Activated CD8-positive, alpha-beta memory T cell treated with anti-CD3 and anti-CD28 coated beads, Interleukin-2, amount 10 ng/mL, durations not matched to agents 7 days and 5 days (primary cell): ENCODE data around the gene TCP11L1. TPM values are rescaled to one million over a fixed set of nuclear protein-coding genes. Genes with fewer than 3 reads are reported as not detected.

Experiments
- ATAC-seq: fragments of 150-1000 bp; cut with Tn5 transposase; one replicate; pipeline ENCODE4 v1.10.0; 2021; ENCODE audit warnings: moderate library complexity
- CTCF ChIA-PET: fragments of 350-600 bp; sonication (Branson Sonifier 250); formaldehyde crosslinking; loops from one replicate; lab custom pipeline; 2021; ENCODE audit warnings: antibody characterized with exemption; lab: Charles Lee
- DNase-seq: peaks from one replicate; pipeline ENCODE4 v3.0.0-alpha.2; 2020
- H3K27ac Mint-ChIP-seq: one replicate; pipeline ENCODE4 v1.8.0; 2021; ENCODE audit warnings: mild to moderate bottlenecking, mixed read lengths
- H3K27me3 Mint-ChIP-seq: one replicate; pipeline ENCODE4 v1.8.0; 2021; ENCODE audit warnings: mixed read lengths
- H3K36me3 Mint-ChIP-seq: one replicate; pipeline ENCODE4 v1.8.0; 2021; ENCODE audit warnings: mild to moderate bottlenecking, mixed read lengths
- H3K4me1 Mint-ChIP-seq: one replicate; pipeline ENCODE4 v1.8.0; 2021; ENCODE audit warnings: mixed read lengths
- H3K4me3 Mint-ChIP-seq: one replicate; pipeline ENCODE4 v1.8.0; 2021; ENCODE audit warnings: mild to moderate bottlenecking, moderate library complexity, mixed read lengths
- H3K9me3 Mint-ChIP-seq: one replicate; pipeline ENCODE4 v1.8.0; 2022; ENCODE audit warnings: low read depth, mixed read lengths
- total RNA-seq, 2 experiments: library from RNA; stranded (reverse); gene quantifications; one replicate each; pipeline ENCODE4 v1.2.3, GENCODE V29; 2021

Gene TCP11L1, protein sequence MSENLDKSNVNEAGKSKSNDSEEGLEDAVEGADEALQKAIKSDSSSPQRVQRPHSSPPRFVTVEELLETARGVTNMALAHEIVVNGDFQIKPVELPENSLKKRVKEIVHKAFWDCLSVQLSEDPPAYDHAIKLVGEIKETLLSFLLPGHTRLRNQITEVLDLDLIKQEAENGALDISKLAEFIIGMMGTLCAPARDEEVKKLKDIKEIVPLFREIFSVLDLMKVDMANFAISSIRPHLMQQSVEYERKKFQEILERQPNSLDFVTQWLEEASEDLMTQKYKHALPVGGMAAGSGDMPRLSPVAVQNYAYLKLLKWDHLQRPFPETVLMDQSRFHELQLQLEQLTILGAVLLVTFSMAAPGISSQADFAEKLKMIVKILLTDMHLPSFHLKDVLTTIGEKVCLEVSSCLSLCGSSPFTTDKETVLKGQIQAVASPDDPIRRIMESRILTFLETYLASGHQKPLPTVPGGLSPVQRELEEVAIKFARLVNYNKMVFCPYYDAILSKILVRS
- total RNA-seq, result 10 to 100 TPM; 19.1 to 20.9 TPM

DNA sequence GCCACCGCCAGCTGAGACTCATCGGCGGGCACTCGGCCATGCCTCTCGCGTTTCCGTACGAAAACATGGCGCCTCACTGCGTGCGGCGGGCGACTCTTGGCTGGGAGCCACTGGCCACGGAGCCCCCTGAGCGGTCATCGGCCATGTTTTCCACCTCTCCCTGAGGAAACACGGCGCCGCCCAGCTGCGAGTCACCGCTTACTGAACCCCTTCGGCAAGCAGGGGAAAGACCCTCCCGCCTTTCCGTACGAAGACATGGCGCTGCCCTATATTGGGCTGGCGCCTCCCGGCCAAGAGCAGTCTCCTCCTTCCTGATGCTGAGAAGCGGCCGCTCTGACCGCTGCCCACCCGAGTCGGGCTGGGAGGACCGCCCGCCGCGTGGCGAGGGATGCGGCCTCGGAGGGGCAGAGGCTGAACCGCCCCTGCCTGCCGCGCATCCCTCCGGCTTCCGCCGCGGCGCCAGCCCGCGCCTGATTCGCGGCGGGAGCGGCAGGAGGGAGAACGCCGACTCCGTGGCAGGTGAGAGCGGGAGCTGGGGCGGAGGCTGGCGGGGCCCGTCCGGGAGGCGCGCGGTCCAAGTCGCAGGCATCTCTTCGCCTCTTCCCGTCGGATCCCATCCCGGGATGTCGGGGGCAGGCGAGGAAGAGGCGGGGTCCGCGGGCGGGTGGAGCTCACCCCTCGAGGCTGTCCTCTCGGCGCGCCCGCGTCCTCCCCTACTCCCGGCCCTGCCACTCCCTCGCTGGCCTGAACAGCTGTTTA is at the start of gene TCP11L1:
TSS of gene TCP11L1 (plus strand) at position 299 of the 759 bp plus-strand sequence. CDS start 4,202 bp downstream, outside the sequence.
- H3K4me3 Mint-ChIP-seq, result peak within 1 kb of the TSS; percentile 90
- H3K9me3 Mint-ChIP-seq, result no peaks in the 10 kb centered on the region
- CTCF ChIA-PET, result interaction anchor here (0.9 to 2.9 kb wide), 10 partner anchors 8 to 146 kb away, joined by 3 to 15 read pairs (median 6); partner anchors contain the start of genes CSTF3 and DEPDC7
- ATAC-seq (peak; percentile 85), DNase-seq (peak; percentile 88)
- peaks cover 13% of the 10 kb centered on the region for H3K27me3 Mint-ChIP-seq
- H3K4me1 Mint-ChIP-seq, result peaks cover 30% of the 10 kb centered on the region
- H3K36me3 Mint-ChIP-seq, result peaks cover 12% of the 10 kb centered on the region
- H3K27ac Mint-ChIP-seq, result peak within 1 kb of the TSS; percentile 93

DNA sequence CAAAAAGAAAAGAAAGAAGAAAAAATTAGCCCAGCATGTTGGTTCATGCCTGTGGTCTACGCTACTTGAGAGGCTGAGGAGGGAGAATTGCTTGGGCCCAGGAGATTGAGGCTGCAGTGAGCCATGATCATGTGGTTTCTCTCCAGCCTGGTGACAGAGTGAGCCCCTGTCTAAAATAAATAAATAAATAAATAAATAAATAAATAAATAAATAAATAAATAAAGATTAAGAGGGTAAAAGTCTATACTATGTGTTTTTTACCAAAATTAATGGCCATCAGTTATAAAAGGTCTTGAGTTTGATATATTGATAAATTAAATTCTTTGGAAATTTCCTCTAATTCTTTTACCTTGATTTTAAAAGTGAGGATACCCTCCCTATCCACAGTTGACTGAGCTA is 48.9 kb upstream of the TCP11L1 start:
- peaks cover 19% of the 10 kb centered on the region for H3K27me3 Mint-ChIP-seq

DNA sequence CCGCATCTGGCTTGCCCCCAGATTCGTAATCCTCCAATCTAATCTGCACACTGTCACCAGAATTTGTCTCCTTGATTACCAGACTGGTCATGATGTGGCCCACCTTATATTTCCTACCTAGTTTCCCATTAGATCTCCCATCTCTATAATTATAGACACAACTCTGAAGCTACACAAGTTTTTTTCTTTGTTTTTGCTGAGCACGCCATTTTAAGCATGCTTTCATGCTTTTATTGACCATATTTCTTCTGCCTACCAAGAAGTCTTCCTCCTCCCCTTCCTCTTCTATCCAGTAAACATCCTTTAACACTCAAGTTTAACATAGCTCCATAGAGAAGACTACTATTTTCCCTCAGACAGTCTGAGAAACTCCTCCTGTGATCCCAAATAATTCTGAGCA is 47.9 kb upstream of the TCP11L1 start:
- Mint-ChIP-seq H3K9me3 (peaks cover 3% of the 10 kb centered on the region), H3K27me3 (peaks cover 28% of the 10 kb centered on the region), H3K4me1 (no peaks in the 10 kb centered on the region), H3K36me3 (no peaks in the 10 kb centered on the region), H3K27ac (no peak overlapping the region), H3K4me3 (no peak overlapping the region)
- CTCF ChIA-PET, result no interaction called here
- no peak for DNase-seq
- ATAC-seq, result no peak

More for the DNA sequence above, 48.9 kb upstream of the TCP11L1 start:
- Mint-ChIP-seq H3K4me1 (no peaks in the 10 kb centered on the region), H3K9me3 (peaks cover 3% of the 10 kb centered on the region), H3K27ac (no peak overlapping the region), H3K36me3 (no peaks in the 10 kb centered on the region), H3K4me3 (no peak overlapping the region)
- CTCF ChIA-PET, result no interaction called here
- no peak for DNase-seq
- ATAC-seq, result no peak

DNA sequence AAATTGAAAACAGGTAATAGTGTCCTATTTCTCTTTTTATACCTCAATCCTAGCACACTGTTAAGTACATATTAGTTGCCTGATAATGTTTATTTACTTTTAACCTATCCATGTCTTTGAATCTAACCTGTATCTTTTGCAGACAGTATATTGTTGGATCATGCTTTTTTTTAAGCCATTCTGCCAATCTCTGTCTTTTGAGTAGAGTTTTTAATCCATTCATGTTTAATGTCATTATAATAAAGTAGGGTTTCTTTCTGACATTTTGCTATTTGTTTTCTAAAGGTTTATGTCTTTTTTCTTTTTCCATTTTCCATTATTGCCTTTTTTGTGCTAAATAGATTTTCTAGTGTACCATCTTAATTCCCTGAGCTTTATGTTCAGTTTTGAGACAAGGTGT is 47.5 kb upstream of the TCP11L1 start:
- H3K27me3 Mint-ChIP-seq, result peaks cover 32% of the 10 kb centered on the region
- H3K27ac Mint-ChIP-seq, result no peak overlapping the region
- H3K4me1 Mint-ChIP-seq, result no peaks in the 10 kb centered on the region
- H3K9me3 Mint-ChIP-seq, result peaks cover 3% of the 10 kb centered on the region
- no peak overlapping the region for H3K4me3 Mint-ChIP-seq
- ATAC-seq (no peak), DNase-seq (no peak)
- no peaks in the 10 kb centered on the region for H3K36me3 Mint-ChIP-seq
- CTCF ChIA-PET, result no interaction called here

DNA sequence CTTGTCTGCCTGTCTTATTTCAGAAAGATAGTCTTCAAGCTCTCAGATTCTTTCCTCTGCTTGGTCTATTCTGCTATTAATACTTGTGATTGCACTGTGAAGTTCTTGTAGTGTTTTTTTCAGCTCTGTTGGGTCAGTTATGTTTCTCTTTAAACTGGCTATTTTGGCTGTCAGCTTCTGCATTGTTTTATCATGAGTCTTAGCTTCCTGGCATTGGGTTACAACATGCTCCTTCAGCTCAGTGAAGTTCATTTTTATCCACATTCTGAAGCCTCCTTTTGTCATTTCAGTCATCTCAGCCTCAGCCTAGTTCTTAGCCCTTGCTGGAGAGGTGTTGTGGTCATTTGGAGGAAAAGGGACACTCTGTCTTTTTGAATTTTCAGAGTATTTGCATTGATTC is 39.2 kb upstream of the TCP11L1 start:
- Mint-ChIP-seq H3K27me3 (peaks cover 43% of the 10 kb centered on the region), H3K4me3 (no peak overlapping the region)

DNA sequence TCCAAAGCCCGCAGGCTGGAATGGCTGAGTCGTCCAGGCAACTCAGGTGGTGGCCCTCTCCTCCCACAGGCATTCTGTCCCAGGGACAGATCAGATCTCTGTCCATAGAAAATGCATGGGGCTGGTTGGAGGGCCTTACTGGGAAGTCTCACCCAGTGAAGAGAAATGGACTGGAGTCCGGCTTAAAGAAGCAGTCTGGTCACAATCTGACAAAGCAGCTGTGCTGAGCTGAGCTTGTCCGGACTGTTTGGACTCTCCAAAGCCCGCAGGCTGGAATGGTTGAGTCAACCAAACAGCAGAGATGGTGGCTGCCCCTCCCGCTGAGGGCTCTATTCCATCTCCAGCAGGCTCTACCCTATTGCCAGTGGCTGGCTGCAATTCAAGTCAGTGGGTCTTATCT is 38.1 kb upstream of the TCP11L1 start:
- DNase-seq (no peak), ATAC-seq (no peak)
- CTCF ChIA-PET, result no interaction called here
- peaks cover 32% of the 10 kb centered on the region for H3K27me3 Mint-ChIP-seq
- no peak overlapping the region for H3K27ac Mint-ChIP-seq
- no peak overlapping the region for H3K4me3 Mint-ChIP-seq
- H3K4me1 Mint-ChIP-seq, result peaks cover 13% of the 10 kb centered on the region
- H3K9me3 Mint-ChIP-seq, result peaks cover 7% of the 10 kb centered on the region
- H3K36me3 Mint-ChIP-seq, result peaks cover 2% of the 10 kb centered on the region

More for the DNA sequence above, 39.2 kb upstream of the TCP11L1 start:
- peaks cover 4% of the 10 kb centered on the region for H3K9me3 Mint-ChIP-seq
- peaks cover 6% of the 10 kb centered on the region for H3K4me1 Mint-ChIP-seq
- H3K27ac Mint-ChIP-seq, result no peak overlapping the region
- ATAC-seq (no peak), DNase-seq (no peak)
- CTCF ChIA-PET, result no interaction called here
- H3K36me3 Mint-ChIP-seq, result peaks cover 2% of the 10 kb centered on the region

DNA sequence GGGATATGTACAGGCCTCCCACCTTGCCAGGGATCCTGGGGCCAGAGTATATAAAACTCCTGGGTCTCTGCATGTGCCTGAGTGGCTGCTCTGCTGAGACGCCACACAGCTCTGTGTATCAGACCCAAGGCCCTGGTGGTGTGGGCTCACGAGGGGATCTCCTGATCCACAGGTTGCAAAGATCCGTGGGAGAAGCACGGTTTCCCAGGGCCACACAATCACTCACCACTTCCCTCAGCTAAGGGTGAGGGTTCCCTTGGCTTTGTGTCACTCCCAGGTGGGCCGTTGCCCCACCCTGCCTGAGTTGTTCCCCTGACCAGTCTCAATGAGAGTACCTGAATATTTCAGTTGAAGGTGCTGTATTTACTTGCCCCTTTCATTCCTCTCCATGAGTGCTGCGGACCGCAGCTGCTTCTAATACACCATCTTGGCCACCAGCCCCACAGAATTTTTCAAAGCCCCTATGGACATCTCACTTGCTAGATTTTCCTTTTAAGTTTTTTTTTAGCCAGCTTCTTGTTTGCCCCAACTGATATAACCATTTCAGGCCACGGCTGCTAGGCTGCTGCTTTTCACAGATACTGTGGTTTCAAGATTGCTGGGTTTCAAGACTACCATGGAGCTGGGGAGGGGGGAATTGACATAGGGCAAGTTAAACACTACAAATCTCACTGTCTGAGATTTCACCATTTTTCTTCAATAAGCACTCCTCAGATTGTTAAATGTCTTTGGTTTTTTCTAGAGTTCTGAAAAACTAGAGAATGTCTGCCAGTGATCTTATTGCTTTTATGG is 37.4 kb upstream of the TCP11L1 start:
- Mint-ChIP-seq H3K9me3 (peaks cover 7% of the 10 kb centered on the region), H3K4me3 (no peak overlapping the region), H3K4me1 (peaks cover 13% of the 10 kb centered on the region), H3K27ac (no peak overlapping the region), H3K27me3 (peaks cover 27% of the 10 kb centered on the region), H3K36me3 (peaks cover 2% of the 10 kb centered on the region)
- CTCF ChIA-PET, result no interaction called here
- no peak for ATAC-seq
- no peak for DNase-seq

DNA sequence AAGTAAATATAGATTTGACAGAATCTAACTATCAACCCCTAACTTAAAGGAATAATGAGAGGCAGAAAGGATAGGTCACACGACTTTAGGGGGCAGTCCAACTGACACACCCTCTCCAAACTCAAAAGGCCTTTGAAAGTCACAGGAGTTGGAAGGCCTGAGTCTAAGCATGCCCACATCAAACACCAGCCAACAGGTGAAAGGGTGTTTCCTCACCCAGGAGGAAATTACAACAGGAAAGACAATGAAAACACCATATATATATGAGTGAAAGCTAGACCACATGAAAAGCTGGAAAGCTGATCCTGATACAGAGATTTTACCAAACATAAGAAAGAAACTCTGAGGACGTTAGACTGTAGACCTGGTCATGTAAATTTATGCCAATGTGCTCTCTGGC is 34.2 kb upstream of the TCP11L1 start:
- peaks cover 2% of the 10 kb centered on the region for H3K9me3 Mint-ChIP-seq

DNA sequence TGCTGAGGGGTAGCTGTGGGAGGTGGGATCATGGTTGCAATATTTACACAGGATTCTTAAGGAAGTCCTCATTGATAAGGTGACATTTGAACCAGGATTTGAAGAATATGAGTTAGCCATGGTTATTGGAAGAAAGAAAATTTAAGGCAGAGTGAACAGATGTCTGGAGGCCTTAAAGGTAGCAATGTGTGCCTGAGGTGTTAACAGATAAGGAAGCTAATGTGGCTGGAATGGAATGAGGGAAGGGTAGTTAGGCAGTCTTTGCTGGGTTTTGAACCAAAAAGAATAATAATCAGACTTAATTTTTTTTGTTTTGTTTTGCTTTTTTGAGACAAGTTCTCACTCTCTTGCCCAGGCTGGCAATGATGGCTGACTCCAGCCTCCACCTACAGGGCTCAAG is 33.4 kb upstream of the TCP11L1 start:
- DNase-seq, result no peak
- CTCF ChIA-PET, result no interaction called here
- Mint-ChIP-seq H3K36me3 (no peaks in the 10 kb centered on the region), H3K4me1 (peaks cover 19% of the 10 kb centered on the region), H3K4me3 (no peak overlapping the region), H3K27ac (no peak overlapping the region), H3K9me3 (peaks cover 2% of the 10 kb centered on the region), H3K27me3 (peaks cover 21% of the 10 kb centered on the region)
- no peak for ATAC-seq

More for the DNA sequence above, 34.2 kb upstream of the TCP11L1 start:
- H3K27me3 Mint-ChIP-seq, result peaks cover 19% of the 10 kb centered on the region
- no peak overlapping the region for H3K27ac Mint-ChIP-seq
- no peak for ATAC-seq
- no peak for DNase-seq
- H3K36me3 Mint-ChIP-seq, result no peaks in the 10 kb centered on the region
- H3K4me1 Mint-ChIP-seq, result peaks cover 14% of the 10 kb centered on the region
- CTCF ChIA-PET, result no interaction called here
- no peak overlapping the region for H3K4me3 Mint-ChIP-seq

DNA sequence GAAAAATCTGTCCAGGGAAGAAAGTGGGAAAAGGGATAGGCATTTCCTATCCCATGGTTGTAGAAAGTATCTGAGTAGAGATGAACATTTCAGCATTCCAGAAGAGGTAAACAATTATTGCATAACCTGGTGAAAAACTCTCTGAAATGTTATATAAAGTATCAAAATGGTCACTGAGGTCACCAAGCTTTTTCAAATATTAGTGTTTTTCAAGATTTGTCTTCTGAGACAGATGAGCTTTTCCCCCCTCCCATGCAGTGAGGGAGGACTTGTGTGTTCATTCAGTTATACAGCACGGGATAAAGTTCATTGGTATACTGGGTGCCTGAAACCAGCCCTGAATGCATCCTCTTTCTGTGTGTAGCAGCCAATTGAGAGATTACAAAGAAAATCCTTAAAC is 25.6 kb upstream of the TCP11L1 start:
- Mint-ChIP-seq H3K27me3 (peaks cover 53% of the 10 kb centered on the region), H3K36me3 (peaks cover 9% of the 10 kb centered on the region), H3K9me3 (no peaks in the 10 kb centered on the region), H3K4me1 (peaks cover 28% of the 10 kb centered on the region), H3K27ac (no peak overlapping the region), H3K4me3 (no peak overlapping the region)
- CTCF ChIA-PET, result no interaction called here
- DNase-seq (no peak), ATAC-seq (no peak)

DNA sequence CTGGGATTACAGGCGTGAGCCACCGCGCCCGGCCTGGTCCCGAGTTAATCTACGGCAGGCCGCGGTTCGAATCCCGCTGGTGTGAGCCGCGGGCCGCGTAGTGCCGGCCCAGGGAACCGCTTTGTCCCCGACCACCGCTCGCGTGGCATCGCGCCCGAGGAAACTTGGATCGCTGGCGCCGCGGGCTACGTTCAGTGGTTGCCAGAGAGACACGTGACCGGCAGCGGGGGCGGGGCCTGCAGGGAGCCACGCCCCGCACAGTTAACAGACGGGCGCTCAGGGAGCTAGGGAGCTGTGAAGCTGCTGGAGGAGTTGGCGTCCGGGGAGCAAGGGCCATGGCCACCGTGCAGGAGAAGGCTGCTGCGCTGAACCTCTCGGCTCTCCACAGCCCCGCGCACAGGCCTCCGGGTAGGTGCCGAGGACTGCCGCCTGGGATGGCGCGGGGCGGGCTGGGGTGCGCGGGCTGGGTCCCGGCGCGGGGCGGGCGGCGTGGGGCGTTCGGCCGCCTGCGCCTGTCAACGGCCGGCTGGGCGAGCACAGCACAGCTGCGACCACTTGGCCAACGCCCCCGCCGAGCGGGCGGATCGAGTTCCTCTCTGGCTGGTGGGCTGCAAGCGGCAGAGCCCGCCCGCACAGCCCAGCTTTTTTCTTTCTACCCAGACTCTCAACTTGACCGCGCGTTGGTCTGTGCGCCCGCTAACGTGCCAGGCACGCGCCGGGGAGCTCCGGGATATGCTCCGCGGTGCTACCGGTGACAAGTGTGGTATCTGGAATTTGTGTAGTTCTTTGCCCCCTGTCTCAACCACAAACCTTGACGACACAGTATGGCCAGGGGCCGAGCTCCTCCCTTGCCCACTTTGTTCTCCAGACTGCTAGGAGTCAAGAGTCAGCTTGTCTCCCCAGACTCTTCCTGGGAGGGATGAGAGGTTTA is 23.5 kb upstream of the TCP11L1 start, which contains the start of gene DEPDC7:
TSS of gene DEPDC7 (plus strand) at position 258 of the 931 bp plus-strand sequence. CDS start at position 336, 78 bp downstream.
- H3K4me1 Mint-ChIP-seq, result peaks cover 22% of the 10 kb centered on the region
- peak; percentile 79 for DNase-seq
- H3K36me3 Mint-ChIP-seq, result peaks cover 9% of the 10 kb centered on the region
- ATAC-seq, result peak; percentile 86
- peak within 1 kb of the TSS; percentile 70 for H3K4me3 Mint-ChIP-seq
- peak within 1 kb of the TSS; percentile 3 for H3K27ac Mint-ChIP-seq
- CTCF ChIA-PET, result interaction anchor here (0.7 to 2.6 kb wide), 6 partner anchors 16 to 150 kb away, joined by 3 to 15 read pairs (median 4); partner anchors contain the start of gene TCP11L1
- H3K9me3 Mint-ChIP-seq, result no peaks in the 10 kb centered on the region
- peaks cover 52% of the 10 kb centered on the region for H3K27me3 Mint-ChIP-seq

DNA sequence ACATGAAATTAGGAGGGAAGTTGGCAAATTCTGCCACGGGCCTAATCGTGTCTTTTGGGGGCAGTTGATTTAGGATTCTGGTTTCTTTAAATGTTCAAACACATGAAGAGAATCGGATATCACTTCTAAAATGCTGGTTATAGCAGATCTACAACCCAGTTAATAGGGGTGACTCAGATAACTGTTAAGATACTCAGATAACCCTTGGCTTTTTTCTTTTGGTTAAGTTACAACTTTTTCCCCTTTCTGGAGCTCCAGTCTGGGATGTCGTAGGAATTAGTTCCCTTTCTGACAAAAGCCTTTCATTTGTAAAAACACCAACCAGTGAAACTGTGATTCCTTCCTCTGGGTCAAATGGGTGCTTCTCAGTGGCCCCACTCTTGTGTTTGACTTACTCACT is 22.7 kb upstream of the TCP11L1 start:
- CTCF ChIA-PET, result interaction anchor here (1.0 to 2.6 kb wide), 6 partner anchors 15 to 49 kb away, joined by 3 to 15 read pairs (median 4); partner anchors contain the start of gene TCP11L1
- Mint-ChIP-seq H3K9me3 (no peaks in the 10 kb centered on the region), H3K27ac (no peak overlapping the region), H3K27me3 (peaks cover 52% of the 10 kb centered on the region), H3K4me3 (peak overlapping the region; percentile 66), H3K36me3 (peaks cover 9% of the 10 kb centered on the region), H3K4me1 (peaks cover 16% of the 10 kb centered on the region)
- ATAC-seq, result no peak
- DNase-seq, result no peak
